Measurements from ENCODE around the gene LIMS2. TPM values are rescaled to one million over a fixed set of nuclear protein-coding genes. Genes with fewer than 3 reads are reported as not detected.

LIMS2 gene
- total RNA-seq, 6 donors from 2014 or later: 33.6 to 169 (median 109) TPM

DNA sequence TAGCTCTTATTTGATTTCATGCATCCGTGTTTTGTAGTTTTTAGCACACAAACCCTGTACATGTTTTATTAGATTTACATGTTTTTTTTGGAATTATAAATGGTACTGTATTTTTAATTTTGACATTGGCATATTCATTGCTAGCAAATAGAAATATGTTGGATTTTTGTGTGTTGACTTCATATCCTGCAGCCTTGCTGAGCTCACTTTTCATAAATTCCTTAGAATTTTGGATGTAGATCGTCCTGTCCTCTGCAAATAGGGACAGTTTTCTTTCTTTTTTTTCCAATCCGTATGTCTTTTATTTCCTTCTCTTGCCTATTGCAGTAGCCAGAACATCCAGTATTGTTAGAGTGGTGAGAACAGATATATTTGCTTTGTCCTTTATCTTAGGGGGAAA, 76.1 kb downstream of the LIMS2 start:
- Histone ChIP-seq H3K4me1 (no peaks in the 10 kb centered on the region), H3K27ac (no peak overlapping the region), H3K27me3 (no peaks in the 10 kb centered on the region), H3K4me3 (no peak overlapping the region), H3K9me3 (peaks cover 0 to 8% (median 0%) of the 10 kb centered on the region in 4 donors), H3K36me3 (no peaks in the 10 kb centered on the region)
- DNase-seq (no peak), ATAC-seq (ENCODE audit: low FRiP score in 2 of 2) (no peak)
- TF ChIP-seq POLR2AphosphoS5 (IDR thresholded peaks at IDR 0.05): no peak
- TF ChIP-seq EP300 (IDR thresholded peaks at IDR 0.05): no peak
- TF ChIP-seq POLR2A (IDR thresholded peaks at IDR 0.05): no peak
- no peak for TF ChIP-seq CTCF (IDR thresholded peaks at IDR 0.05)
- 76 to 86% methylated on average over 3 of the region's 3 CpGs for WGBS, 2 donors

DNA sequence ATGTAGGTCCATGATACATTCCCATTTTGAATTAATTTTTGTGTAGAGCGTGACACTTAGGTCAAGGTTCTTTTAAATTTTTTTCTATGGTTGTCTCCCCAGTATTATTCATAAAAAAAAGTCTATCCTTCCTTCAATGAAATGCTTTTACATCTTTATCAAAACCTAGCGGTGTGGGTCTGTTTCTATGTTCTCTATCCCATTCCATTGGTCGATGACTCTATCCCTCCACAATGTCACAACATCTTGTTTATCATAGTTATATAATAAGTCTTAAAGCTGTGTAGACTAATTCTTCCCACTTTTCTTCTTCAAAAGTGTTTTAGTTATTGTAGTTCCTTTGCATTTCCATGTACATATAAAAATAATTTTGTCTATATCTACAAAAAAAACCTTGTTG, 76.6 kb downstream of the LIMS2 start:
- ATAC-seq (ENCODE audit: low FRiP score in 2 of 2) (no peak), DNase-seq (no peak)
- WGBS, 2 donors: 92 to 93% methylated on average over 3 of the region's 3 CpGs
- H3K36me3 ChIP-seq: no peaks in the 10 kb centered on the region
- no peak overlapping the region for H3K27ac ChIP-seq
- no peak for TF ChIP-seq EP300 (IDR thresholded peaks at IDR 0.05)
- H3K27me3 ChIP-seq: no peaks in the 10 kb centered on the region
- no peak overlapping the region for H3K4me3 ChIP-seq
- no peaks in the 10 kb centered on the region for H3K4me1 ChIP-seq
- H3K9me3 ChIP-seq: peaks cover 0 to 8% (median 0%) of the 10 kb centered on the region in 4 donors

DNA sequence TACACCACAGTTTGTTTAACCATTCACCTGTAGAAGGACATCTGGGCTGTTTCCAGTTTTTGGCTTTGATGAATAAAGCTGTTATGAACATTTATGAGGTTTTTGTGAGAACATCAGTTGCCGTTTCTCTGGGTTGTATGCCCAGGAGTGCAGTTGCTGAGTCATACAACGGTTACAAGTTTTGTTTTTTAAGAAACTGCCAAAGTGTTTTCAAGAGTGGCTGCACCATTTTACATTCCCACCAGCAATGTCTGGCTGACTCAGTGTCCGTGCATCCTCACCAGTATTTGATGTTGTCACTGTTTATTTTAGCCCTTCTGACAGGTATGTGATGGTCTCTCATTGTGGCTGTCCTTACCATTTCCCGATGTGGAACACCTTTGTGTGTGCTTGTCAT, 77.3 kb downstream of the LIMS2 start:
- TF ChIP-seq CTCF (IDR thresholded peaks at IDR 0.05): no peak
- H3K9me3 ChIP-seq: peaks cover 0 to 4% (median 0%) of the 10 kb centered on the region in 4 donors
- no peaks in the 10 kb centered on the region for H3K36me3 ChIP-seq
- no peak for DNase-seq
- no peak overlapping the region for H3K27ac ChIP-seq
- H3K4me3 ChIP-seq: no peak overlapping the region
- H3K27me3 ChIP-seq: no peaks in the 10 kb centered on the region
- 78 to 82% methylated on average over 4 of the region's 4 CpGs for WGBS, 2 donors
- H3K4me1 ChIP-seq: no peaks in the 10 kb centered on the region
- ATAC-seq (ENCODE audit: low FRiP score in 2 of 2): no peak

DNA sequence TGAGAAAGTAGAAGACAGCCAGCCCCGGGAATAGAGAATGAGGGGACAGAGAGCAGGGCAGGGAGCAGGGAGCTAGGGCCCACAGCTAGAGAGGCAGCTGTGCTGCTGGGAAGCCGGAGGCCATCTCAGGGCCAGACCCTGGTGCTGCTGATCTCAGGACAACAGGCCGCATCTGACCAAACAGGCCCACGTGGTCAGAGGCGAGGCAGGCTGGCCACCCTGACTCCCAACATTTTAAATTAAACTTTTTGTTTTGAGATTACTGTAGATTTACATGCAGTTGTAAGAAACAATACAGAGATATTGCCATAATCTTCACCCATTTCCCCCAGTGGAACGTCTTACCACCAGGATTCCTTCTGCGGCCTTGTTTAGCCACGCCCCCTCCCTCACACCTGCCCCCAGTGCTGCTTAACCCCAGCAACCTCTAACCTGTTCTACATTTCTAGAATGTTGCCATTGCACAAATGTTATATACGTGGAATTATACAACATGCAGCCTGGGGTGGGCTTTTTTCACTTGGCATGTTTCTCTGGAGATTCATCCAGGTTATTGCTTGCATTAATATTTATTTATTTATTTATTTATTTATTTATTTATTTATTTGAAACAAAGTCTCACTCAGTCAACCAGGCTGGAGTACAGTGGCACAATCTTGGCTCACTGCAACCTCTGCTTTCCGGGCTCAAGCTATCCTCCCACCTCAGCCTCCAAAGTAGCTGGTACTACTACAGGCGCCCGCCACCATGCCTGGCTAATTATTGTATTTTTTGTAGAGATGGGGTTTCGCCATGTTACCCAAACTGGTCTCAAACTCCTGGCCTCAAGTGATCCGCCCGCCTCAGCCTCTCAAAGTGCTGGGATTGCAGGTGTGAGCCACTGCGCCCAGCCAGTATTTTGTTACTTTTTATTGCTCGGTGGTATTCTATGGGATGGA, 78.0 kb downstream of the LIMS2 start:
- peak in 1 of 2 donors; percentile 12 for DNase-seq

More for the DNA sequence above, 78.0 kb downstream of the LIMS2 start:
- Histone ChIP-seq H3K27ac (no peak overlapping the region), H3K4me1 (no peaks in the 10 kb centered on the region), H3K27me3 (no peaks in the 10 kb centered on the region), H3K9me3 (peaks cover 0 to 3% (median 0%) of the 10 kb centered on the region in 4 donors), H3K4me3 (no peak overlapping the region), H3K36me3 (no peaks in the 10 kb centered on the region)
- 88 to 92% methylated on average over 17 of the region's 17 CpGs for WGBS, 2 donors
- TF ChIP-seq POLR2AphosphoS5 (IDR thresholded peaks at IDR 0.05): no peak
- TF ChIP-seq POLR2A (IDR thresholded peaks at IDR 0.05): no peak
- TF ChIP-seq EP300 (IDR thresholded peaks at IDR 0.05): no peak
- no peak for TF ChIP-seq CTCF (IDR thresholded peaks at IDR 0.05)
- no peak for ATAC-seq (ENCODE audit: low FRiP score in 2 of 2)

All from upper lobe of left lung (tissue), 6 donors.